ENCODE results near the gene NCS1. TPM values are rescaled to one million over a fixed set of nuclear protein-coding genes. Genes with fewer than 3 reads are reported as not detected.

Gene NCS1
- total RNA-seq, 2 donors from 2014 or later, result 18.7 to 28.1 TPM

GRCh38 chr9:130150779-130151382 is 21.3 kb upstream of the NCS1 start:
- H3K36me3 Mint-ChIP-seq (ENCODE audit: insufficient read depth in 2 of 2), result no peaks in the 10 kb centered on the region
- no peak for ATAC-seq (replicated peaks in 1 of 2)
- no peak overlapping the region for H3K27ac Mint-ChIP-seq
- DNase-seq, result no peak
- H3K9me3 Mint-ChIP-seq, result no peaks in the 10 kb centered on the region
- H3K4me3 Mint-ChIP-seq, result no peak overlapping the region
- H3K4me1 Mint-ChIP-seq (ENCODE audit: low read depth), result peaks cover 21% of the 10 kb centered on the region
- peaks cover 9% of the 10 kb centered on the region for H3K27me3 Mint-ChIP-seq (ENCODE audit: low read depth)

GRCh38 chr9:130154816-130155215 is 17.4 kb upstream of the NCS1 start:
- DNase-seq (no peak), ATAC-seq (replicated peaks in 1 of 2) (no peak)
- no peak overlapping the region for H3K27ac Mint-ChIP-seq
- H3K4me3 Mint-ChIP-seq, result no peak overlapping the region
- no peaks in the 10 kb centered on the region for H3K9me3 Mint-ChIP-seq
- H3K27me3 Mint-ChIP-seq (ENCODE audit: low read depth), result no peaks in the 10 kb centered on the region
- H3K36me3 Mint-ChIP-seq (ENCODE audit: insufficient read depth in 2 of 2), result no peaks in the 10 kb centered on the region
- peaks cover 2% of the 10 kb centered on the region for H3K4me1 Mint-ChIP-seq (ENCODE audit: low read depth)

DNA sequence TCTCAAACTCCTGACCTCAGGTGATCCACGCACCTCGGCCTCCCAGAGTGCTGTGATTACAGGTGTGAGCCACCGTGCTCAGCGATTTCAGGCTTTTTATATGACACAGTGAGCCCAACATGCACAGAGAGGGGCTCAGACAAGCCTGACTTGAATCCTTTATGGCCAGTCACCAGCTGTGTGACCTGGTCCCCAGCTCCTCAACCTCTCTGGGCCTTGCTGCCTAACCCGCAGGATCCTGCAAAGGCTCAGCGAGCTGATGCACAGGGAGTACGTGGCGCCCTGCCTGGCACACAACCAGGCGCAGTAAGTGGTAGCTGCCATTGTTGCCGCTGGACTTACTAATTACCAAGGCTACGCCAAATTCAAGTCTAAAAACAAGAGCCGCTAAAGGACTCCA is 16.6 kb upstream of the NCS1 start:
- DNase-seq (no peak), ATAC-seq (replicated peaks in 1 of 2) (no peak)
- Mint-ChIP-seq H3K36me3 (ENCODE audit: insufficient read depth in 2 of 2) (no peaks in the 10 kb centered on the region), H3K4me1 (ENCODE audit: low read depth) (peaks cover 10% of the 10 kb centered on the region), H3K4me3 (no peak overlapping the region), H3K9me3 (no peaks in the 10 kb centered on the region), H3K27me3 (ENCODE audit: low read depth) (no peaks in the 10 kb centered on the region), H3K27ac (no peak overlapping the region)

DNA sequence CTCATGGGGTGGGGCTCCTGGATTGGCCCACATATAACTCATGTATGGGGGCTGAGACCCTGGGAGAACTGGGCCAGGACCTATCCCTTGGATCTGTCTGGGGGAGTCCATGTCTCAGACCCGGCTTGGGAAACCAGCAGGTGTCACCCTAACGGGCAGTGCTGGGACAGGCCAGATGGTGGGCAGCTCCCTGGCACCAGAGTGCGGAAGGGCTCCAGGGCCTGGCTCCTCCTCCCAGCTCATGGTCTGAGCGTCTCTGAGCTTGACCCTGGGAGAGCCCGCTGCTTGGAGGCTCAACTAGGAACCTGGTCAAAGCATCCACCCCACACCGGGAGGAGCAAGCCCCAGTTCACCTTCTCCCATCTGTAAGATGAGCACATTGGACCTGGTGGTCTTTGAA is 15.5 kb upstream of the NCS1 start:
- H3K36me3 Mint-ChIP-seq (ENCODE audit: insufficient read depth in 2 of 2), result no peaks in the 10 kb centered on the region
- no peaks in the 10 kb centered on the region for H3K27me3 Mint-ChIP-seq (ENCODE audit: low read depth)
- H3K4me3 Mint-ChIP-seq, result no peak overlapping the region
- peaks cover 13% of the 10 kb centered on the region for H3K4me1 Mint-ChIP-seq (ENCODE audit: low read depth)
- H3K27ac Mint-ChIP-seq, result no peak overlapping the region
- no peaks in the 10 kb centered on the region for H3K9me3 Mint-ChIP-seq
- no peak for ATAC-seq (replicated peaks in 1 of 2)
- no peak for DNase-seq

DNA sequence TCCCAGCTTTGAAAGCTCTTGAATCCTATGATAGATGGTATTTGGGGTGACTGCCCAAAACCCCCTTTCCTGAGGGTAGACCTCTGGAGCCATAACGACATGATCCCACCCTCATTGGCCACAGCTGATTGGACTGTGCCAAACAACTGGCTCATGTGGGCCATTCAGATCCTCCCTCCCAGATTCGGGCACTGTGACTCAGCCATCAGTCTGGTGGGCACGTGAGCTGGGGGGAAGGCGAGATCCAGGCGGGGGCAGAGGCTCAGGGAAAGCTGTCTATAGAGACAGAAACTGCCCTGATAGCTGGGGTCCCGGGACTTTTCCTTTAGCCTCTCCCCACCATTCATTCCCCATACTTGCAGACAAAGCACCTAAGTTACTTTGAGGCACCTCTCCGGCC is 15.1 kb upstream of the NCS1 start:
- no peak for ATAC-seq (replicated peaks in 1 of 2)
- Mint-ChIP-seq H3K4me1 (ENCODE audit: low read depth) (peaks cover 13% of the 10 kb centered on the region), H3K27ac (no peak overlapping the region), H3K9me3 (no peaks in the 10 kb centered on the region), H3K4me3 (no peak overlapping the region), H3K27me3 (ENCODE audit: low read depth) (no peaks in the 10 kb centered on the region), H3K36me3 (ENCODE audit: insufficient read depth in 2 of 2) (no peaks in the 10 kb centered on the region)
- no peak for DNase-seq

DNA sequence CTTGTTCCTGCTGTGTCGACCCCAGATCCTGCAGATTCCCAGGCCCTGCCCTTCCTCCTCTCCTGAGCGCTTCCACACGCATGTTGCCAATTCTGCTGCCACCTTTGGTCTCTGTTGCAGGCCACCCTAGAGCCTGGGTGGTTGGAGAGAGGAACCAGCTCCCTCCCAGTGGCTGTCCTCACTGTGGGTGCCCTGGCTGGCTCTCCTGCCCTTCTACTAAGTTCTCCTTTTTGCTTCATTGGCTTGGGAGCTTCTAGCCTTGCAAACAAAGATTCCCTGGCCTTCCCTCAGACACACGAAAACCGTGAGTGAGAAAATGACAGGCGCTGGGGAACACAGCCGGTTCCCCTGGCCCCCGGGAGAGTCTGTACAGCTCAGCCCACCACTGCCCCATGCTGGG is 14.2 kb upstream of the NCS1 start:
- Mint-ChIP-seq H3K4me3 (no peak overlapping the region), H3K27ac (no peak overlapping the region), H3K4me1 (ENCODE audit: low read depth) (peaks cover 13% of the 10 kb centered on the region), H3K36me3 (ENCODE audit: insufficient read depth in 2 of 2) (no peaks in the 10 kb centered on the region), H3K9me3 (no peaks in the 10 kb centered on the region), H3K27me3 (ENCODE audit: low read depth) (no peaks in the 10 kb centered on the region)
- DNase-seq (no peak), ATAC-seq (replicated peaks in 1 of 2) (no peak)

DNA sequence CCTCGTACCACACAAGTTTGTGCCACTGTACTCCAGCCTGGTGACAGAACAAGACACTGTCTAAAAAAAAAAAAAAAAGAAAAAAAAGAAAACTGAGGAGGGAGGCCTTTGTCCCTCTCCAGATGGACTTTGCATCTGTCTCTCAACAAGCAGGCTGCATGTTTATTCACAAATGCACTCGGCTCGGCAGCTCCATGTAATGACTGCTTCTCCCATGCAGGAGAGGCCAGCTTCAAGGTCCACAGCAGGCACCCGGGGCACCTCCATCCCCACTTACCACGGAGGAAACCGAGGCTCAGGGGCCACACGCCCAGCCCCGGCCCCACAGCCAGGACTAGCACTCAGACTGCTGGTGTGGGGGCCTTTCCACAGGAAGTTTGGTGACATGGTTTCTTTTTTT is 13.1 kb upstream of the NCS1 start:
- Mint-ChIP-seq H3K27ac (no peak overlapping the region), H3K27me3 (ENCODE audit: low read depth) (no peaks in the 10 kb centered on the region), H3K4me3 (no peak overlapping the region), H3K4me1 (ENCODE audit: low read depth) (peaks cover 13% of the 10 kb centered on the region), H3K36me3 (ENCODE audit: insufficient read depth in 2 of 2) (no peaks in the 10 kb centered on the region), H3K9me3 (no peaks in the 10 kb centered on the region)
- ATAC-seq (replicated peaks in 1 of 2) (no peak), DNase-seq (no peak)

- peak overlapping the region in 1 of 2 donors; percentile 62 for H3K4me3 Mint-ChIP-seq
- DNase-seq (no peak), ATAC-seq (replicated peaks in 1 of 2) (peak; percentile 31 to 82)
- H3K27me3 Mint-ChIP-seq (ENCODE audit: low read depth), result no peaks in the 10 kb centered on the region
- no peaks in the 10 kb centered on the region for H3K36me3 Mint-ChIP-seq (ENCODE audit: insufficient read depth in 2 of 2)
- H3K9me3 Mint-ChIP-seq, result no peaks in the 10 kb centered on the region
- peak overlapping the region; percentile 65 for H3K27ac Mint-ChIP-seq
- peaks cover 13% of the 10 kb centered on the region for H3K4me1 Mint-ChIP-seq (ENCODE audit: low read depth)
Measured at GRCh38 chr9:130159915-130160670, 12.1 kb upstream of the NCS1 start.

DNA sequence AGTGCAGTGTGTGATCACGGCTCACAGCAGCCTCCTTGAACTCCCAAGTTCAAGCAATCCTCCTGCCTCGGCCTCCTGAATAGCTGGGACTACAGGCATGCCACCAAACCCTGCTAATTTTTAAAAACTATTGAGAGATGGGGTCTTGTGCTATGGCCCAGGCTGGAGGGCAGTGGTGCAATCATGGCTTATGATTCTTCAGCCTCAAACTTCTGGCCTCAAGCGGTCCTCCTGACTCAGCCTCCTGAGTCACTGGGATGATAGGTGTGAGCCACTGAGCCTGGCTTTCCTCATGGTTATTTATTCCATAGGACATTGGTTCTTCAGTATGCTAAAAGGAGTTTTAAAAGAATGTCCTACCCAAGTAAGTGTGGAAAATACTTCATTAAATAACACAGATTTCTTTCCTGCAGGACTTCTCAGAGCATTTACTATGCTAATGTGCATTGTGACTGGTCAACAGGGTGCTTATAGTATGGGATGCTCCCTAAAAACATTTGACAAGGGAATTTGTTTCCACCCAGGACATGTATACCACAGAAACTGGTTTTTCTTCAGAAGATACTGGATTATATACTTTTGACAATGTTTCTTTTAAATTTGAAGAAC is 11.2 kb upstream of the NCS1 start:
- ATAC-seq (replicated peaks in 1 of 2) (no peak), DNase-seq (no peak)
- Mint-ChIP-seq H3K9me3 (no peaks in the 10 kb centered on the region), H3K27me3 (ENCODE audit: low read depth) (no peaks in the 10 kb centered on the region), H3K36me3 (ENCODE audit: insufficient read depth in 2 of 2) (no peaks in the 10 kb centered on the region), H3K27ac (peak overlapping the region; percentile 44), H3K4me1 (ENCODE audit: low read depth) (peaks cover 13% of the 10 kb centered on the region), H3K4me3 (no peak overlapping the region)

GRCh38 chr9:130165579-130165978 is 6.6 kb upstream of the NCS1 start:
- ATAC-seq (replicated peaks in 1 of 2), result no peak
- Mint-ChIP-seq H3K27ac (no peak overlapping the region), H3K4me1 (ENCODE audit: low read depth) (peaks cover 18% of the 10 kb centered on the region), H3K36me3 (ENCODE audit: insufficient read depth in 2 of 2) (no peaks in the 10 kb centered on the region), H3K9me3 (no peaks in the 10 kb centered on the region), H3K27me3 (ENCODE audit: low read depth) (peaks cover 21% of the 10 kb centered on the region), H3K4me3 (no peak overlapping the region)
- no peak for DNase-seq

DNA sequence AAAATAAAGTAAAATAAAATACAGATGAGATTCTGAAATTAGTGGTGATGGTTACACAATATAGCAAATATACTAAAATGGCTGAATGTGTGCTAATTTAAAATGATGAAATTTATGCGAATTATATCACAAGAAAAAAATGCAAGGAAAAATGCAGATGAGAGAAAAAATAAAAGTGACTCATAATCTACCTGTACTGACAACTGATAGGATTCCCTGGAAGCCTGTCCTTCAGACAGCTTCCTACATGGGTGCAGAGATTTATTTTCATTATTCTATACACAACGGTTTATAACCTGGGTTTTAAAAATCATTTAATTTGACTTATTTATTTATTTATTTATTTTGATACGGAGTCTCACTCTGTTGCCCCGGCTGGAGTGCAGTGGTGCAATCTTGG is 5.8 kb upstream of the NCS1 start:
- H3K4me3 Mint-ChIP-seq, result no peak overlapping the region
- H3K36me3 Mint-ChIP-seq (ENCODE audit: insufficient read depth in 2 of 2), result no peaks in the 10 kb centered on the region
- no peaks in the 10 kb centered on the region for H3K9me3 Mint-ChIP-seq
- no peak for ATAC-seq (replicated peaks in 1 of 2)
- peaks cover 14% of the 10 kb centered on the region for H3K4me1 Mint-ChIP-seq (ENCODE audit: low read depth)
- peaks cover 29% of the 10 kb centered on the region for H3K27me3 Mint-ChIP-seq (ENCODE audit: low read depth)
- no peak for DNase-seq
- H3K27ac Mint-ChIP-seq, result no peak overlapping the region

GRCh38 chr9:130167927-130168326 is 4.3 kb upstream of the NCS1 start:
- no peak overlapping the region for H3K27ac Mint-ChIP-seq
- no peaks in the 10 kb centered on the region for H3K36me3 Mint-ChIP-seq (ENCODE audit: insufficient read depth in 2 of 2)
- peaks cover 14% of the 10 kb centered on the region for H3K4me1 Mint-ChIP-seq (ENCODE audit: low read depth)
- no peaks in the 10 kb centered on the region for H3K9me3 Mint-ChIP-seq
- DNase-seq, result no peak
- no peak overlapping the region for H3K4me3 Mint-ChIP-seq
- no peak for ATAC-seq (replicated peaks in 1 of 2)
- peaks cover 30% of the 10 kb centered on the region for H3K27me3 Mint-ChIP-seq (ENCODE audit: low read depth)

GRCh38 chr9:130171226-130172148 is 717 bp upstream of the NCS1 start:
- Mint-ChIP-seq H3K4me3 (peak overlapping the region; percentile 58 to 60), H3K27me3 (ENCODE audit: low read depth) (peaks cover 30% of the 10 kb centered on the region), H3K4me1 (ENCODE audit: low read depth) (peaks cover 23% of the 10 kb centered on the region), H3K27ac (no peak overlapping the region), H3K36me3 (ENCODE audit: insufficient read depth in 2 of 2) (no peaks in the 10 kb centered on the region), H3K9me3 (no peaks in the 10 kb centered on the region)
- peak; percentile 10 to 12 for ATAC-seq (replicated peaks in 1 of 2)
- DNase-seq, result no peak
